NCI-H1417 (cell line): ENCODE results near the gene AP3S1.

ENCODE experiments used
- DNase-seq, 3 experiments: peaks; one replicate each; lab custom pipeline; 2025; lab: John Stamatoyannopoulos, UW

Gene AP3S1

GRCh38 chr5:115825948-115826347 lies 15.8 kb upstream of the AP3S1 start:
- no peak for DNase-seq

GRCh38 chr5:115829913-115830312 lies 11.8 kb upstream of the AP3S1 start:
- DNase-seq: no peak

GRCh38 chr5:115831163-115831768 lies 10.5 kb upstream of the AP3S1 start:
- DNase-seq: peak; percentile 1 to 56 (median 33)

- DNase-seq: no peak
Observed at GRCh38 chr5:115835481-115835880, 6.3 kb upstream of the AP3S1 start.

DNA sequence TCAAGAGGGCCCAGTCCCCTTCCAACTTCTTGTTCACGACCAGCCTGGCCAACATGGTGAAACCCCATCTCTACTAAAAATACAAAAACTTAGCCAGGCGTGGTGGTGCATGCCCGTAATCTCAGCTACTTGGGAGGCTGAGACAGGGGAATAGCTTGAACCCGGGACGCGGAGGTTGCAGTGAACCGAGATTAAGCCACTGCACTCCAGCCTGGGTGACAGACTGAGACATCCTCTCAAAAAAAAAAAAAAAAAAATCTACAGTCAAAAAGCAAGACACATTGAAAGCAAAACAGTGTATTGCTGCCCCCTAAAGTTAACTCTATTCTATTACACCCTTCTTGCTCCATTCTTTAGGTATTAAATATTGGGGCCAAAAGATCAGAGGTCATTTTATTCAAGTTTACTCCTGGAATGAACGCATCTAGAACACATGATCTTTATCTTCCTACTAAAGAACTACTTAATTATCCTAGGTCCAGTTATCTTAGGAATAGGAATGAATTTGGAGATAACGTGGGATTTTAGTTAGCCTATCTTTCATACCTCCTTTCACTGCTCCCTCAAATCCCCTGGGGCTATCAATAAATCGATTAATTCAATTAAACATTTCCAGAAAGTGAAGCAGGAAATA lies 2.7 kb upstream of the AP3S1 start:
- DNase-seq: peak; percentile 8 to 58 (median 9)

- peak in 2 of 3 experiments; percentile 26 to 48 for DNase-seq
Observed at GRCh38 chr5:115840873-115841272, 862 bp upstream of the AP3S1 start.

DNA sequence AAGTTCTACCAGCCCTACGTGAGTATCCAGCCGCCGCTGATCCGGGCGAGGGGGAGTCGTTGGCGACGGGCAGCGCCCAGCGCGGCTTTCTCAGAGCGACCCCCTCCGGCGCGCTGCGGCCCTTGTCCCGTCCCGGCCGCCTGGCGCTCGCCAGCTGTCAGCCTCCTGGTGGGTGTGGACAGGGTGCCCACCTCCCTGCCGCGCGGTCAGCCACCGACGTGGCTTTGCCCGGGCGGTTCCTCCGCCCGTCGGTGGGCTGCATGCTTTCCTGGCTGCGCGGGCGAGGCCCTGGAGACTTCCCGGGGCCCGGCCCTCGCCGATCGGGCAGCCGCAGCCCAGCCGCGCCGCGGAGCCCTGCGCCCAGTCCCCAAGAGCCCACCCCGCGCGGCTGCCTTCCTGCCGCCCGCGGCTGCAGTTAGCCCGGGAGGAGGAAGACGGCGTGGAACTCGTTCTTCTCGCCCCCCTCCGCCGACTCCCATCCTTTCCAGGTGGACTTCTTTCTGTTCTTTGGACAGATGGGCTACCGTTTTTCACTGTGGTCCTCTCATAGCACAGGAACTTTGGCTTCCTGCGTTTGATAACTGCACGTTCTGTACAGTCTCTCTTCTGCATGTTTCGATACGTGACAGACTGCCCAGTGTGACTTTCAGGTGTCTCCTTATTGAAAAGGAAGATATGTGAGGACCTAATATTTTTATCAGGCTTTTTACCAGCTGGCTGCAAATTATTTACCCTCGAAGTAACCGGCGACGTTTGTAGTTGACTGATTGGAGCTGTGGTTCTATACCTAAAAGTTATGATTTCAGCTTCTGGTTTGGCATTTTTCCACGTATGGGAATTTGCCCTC lies 577 bp downstream of the AP3S1 start:
- peak; percentile 40 to 91 (median 88) for DNase-seq

DNA sequence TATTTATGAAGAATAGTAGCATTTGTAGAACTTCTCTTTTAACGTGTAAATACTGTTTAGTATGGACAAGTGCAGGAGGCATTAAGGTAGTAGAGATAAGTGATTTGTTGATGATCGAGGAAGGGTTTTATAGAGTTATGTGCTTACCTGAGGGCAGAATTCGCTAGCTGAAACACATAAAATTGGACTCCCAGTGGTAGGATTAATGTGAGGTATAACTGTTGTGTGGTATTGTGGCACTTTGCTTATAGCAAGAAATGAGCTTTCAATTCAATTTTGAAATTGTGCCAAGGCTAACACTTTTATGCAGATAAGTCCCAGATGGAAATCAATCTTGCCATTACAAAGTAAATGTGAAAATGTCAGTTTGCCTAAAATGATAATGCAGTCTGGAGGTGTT lies 1.2 kb downstream of the AP3S1 start:
- peak in 1 of 3 experiments; percentile 42 for DNase-seq

DNA sequence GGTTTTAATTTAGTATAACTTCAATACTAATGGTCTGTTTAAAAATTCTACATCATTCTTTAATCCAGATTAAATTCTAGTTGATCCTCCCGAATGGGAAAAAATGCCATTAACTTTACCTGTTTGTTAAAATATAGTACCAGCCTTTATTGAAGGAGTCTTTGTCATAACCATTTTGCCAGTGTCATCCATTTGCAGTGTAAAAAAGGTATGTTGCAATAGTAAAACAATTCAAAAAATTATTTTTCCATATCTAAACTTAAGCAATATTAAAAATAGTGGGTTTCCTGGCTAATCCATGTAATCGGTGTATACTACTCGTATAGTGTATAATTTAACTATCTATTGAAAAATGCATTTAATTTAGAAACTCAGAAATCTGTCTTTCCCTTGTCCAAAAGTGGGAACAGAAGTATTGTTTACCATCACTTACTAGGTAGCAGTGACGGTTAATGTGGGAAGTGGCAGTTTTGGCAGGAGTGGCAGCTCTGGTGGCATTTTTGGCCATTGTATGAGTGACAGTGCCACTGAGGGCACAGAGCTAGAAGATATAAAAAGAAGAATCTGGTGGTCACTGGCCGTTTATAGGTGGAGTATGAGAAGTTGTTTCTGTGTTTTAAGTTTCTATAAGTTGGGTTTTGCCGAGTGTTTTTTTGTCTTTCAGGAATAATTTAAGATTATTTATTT lies 1.9 kb downstream of the AP3S1 start:
- DNase-seq: no peak

DNA sequence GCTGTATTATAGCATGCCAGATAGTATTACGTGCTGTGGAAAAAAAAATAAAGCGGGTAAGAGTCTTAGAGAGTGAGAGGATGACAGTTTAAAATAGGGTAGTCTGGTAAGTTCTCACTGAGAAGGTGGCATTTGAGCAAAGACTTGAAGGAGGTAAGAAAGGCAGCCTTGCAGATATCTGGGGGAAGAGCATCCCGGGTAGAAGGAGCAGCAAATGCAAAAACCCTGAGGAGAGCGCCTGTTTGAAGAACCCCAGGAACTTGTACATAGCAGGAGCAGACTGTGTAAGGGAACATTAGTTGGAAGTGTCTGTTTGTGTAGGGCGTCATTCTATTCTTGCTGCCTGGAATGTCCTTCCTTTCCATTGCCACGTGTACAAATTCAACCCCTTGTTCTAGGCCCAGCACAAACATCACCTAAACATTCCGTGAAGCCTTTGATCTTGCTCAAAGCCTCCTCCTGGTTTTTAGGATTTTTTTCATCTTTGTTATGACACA lies 2.6 kb downstream of the AP3S1 start:
- DNase-seq: no peak

- no peak for DNase-seq
Observed at GRCh38 chr5:115847290-115847689, 5.6 kb downstream of the AP3S1 start.

DNA sequence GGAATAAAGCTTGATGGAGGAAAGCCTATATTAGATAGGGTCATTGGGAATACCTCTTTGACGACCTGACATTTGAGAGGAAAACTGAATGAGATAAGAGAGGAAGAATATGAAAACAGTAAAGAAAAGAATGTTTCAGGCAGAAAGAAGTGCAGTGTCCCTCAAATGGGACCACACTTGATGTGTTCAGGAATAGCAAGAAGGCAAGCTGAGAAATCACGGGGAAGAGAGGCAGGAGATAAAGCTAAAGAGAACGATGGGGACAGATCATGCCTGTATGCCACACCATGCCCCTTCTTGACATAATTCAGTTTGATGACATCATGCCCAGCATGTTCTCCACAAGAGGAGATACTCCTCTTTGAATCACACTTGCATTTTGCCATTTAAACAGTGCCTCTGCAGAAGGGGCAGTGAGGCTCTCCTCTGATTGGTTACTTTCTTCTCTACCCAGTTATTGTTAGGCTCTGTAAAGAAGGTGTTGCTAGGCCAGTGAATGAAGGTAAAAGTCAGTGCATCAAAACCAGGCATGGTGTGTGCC lies 7.6 kb downstream of the AP3S1 start:
- no peak for DNase-seq

DNA sequence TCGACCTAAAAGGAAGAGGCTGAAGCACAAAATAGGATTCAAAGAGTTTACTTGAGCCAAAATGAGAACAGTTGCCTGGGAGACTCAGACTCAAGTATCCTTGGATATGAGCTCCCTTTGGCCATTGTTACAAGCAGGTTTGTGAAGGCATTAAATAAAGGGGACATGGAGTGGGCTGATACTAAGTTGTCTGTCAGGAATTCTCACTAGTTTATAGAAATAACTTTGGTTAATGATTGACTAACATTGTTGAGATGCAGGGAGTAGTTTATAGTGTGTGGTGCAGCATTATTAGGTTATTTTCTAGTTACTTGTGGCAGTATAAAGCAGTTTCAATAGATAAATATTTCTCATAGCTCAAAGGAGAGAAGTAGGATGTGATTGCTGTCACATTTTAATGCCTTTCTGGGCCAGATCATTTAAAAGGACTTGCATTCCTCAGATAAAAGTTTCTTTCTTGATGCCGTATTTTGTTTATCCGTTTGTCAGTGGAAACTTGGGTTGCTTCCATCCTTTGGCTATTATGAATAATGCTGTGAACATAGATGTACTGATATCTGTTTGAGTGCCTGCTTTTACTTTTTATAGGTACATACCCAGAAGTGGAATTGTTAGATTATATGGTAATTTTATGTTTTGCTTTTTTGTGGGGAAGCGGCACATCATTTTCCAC lies 9.1 kb downstream of the AP3S1 start:
- no peak for DNase-seq

DNA sequence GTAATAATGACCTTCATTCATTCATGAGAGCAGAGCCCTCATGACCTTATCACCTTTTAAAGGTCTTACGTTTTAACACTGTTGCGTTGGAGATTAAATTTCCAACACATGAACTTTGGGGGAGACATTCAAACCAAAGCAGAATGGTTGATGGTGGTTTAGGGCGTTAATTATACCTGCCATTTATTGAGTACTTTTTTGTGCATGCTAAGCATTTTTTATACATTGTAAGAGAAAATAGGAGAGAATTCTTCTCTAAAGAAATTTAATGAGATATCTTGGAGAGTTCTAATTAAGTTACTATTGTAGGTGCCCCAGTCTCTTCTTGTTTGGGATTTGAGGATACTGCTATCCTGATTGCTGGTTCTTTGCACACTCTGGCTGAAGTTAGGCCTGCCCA lies 12.4 kb downstream of the AP3S1 start:
- DNase-seq: no peak

DNA sequence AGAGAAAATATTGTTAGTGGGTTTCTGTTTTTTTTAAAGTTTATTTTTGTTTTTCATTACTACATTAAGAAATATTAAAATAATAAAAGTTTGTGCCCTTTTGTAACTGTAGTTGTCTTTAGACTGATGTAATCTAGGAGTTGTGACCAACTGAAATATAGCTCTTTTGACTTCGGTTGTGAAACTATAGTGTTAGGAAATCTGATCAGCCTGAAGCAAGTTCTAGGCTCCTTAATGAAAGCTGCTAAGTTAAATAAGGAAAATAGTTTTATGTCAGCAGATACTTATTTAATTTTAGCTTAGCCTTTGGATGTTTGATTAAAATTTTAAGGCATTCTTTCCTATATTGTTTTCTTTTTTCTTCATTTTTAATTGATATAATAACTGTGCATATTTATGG lies 14.2 kb downstream of the AP3S1 start:
- no peak for DNase-seq

DNA sequence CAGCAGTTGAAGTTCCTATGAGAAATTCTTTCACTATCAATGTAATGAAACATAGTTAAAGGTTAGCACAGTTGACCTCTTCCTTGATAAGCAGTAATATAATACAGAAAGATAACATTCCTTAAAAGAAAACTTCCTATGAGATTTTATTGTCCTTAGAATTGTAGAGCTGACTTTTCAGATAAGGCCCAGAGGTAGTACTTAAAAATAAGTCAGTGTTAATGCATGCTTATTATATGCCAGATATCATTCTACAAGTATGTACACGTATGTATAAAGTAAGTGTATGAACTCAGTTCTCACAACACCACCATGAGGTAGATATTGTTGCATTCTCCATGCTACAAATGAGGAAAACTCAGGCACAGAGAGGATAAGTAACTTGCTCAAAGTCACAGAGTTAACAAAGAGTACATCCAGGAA lies 15.3 kb downstream of the AP3S1 start:
- DNase-seq: peak in 1 of 3 experiments; percentile 26

- peak in 1 of 3 experiments; percentile 52 for DNase-seq
Observed at GRCh38 chr5:115857626-115858349, 16.1 kb downstream of the AP3S1 start.

- no peak for DNase-seq
Observed at GRCh38 chr5:115858396-115858795, 16.7 kb downstream of the AP3S1 start.

DNA sequence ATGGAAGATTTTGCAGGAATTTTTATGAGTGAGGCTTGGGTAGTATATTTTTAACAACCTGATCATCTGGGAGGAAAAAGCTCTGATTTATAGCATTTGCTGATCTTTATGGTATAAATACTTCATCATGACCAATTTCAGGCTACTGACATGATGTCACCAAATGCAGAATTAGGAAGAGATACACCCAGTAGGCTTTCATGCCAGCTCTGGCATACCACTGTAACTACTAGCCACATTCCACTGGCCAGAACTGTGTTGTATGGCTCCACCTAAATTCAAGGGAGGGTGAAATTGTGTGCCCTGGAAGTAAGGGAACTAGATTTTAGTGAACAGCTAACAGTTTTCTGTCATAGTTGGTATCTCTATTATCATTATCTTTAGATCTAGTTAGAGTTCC lies 17.6 kb downstream of the AP3S1 start:
- no peak for DNase-seq

GRCh38 chr5:115869256-115869795 lies 27.6 kb downstream of the AP3S1 start:
- no peak for DNase-seq
